Neural cell (in vitro differentiated cells): ENCODE results near the gene FBXO21. TPM values are rescaled to one million over a fixed set of nuclear protein-coding genes. Genes with fewer than 3 reads are reported as not detected.

Experiments
- H2AFZ ChIP-seq: fragments of 200-600, 300-800 bp; sonication (generic), shearing (Covaris generic); 2 replicates; pipeline ENCODE4 v1.6.0; 2014; ENCODE audit warnings: low read depth, mild to moderate bottlenecking, antibody characterized with exemption, low read length, moderate library complexity
- H3F3A ChIP-seq: fragments of 200-600 bp; shearing (Covaris generic); 2 replicates; pipeline ENCODE4 v1.6.1; 2016; ENCODE audit warnings: mild to moderate bottlenecking, moderate library complexity, mixed read lengths, antibody characterized with exemption, low read length; ENCODE audit not compliant: insufficient read depth, poor library complexity, severe bottlenecking
- H3K27ac ChIP-seq: fragments of 200-600, 300-800 bp; sonication (generic), shearing (Covaris generic); 2 replicates; pipeline ENCODE4 v1.5.1; 2014; ENCODE audit warnings: mild to moderate bottlenecking, low read length, moderate library complexity
- H3K27me3 ChIP-seq: fragments of 300-800, 200-600 bp; sonication (generic), shearing (Covaris generic); 2 replicates; pipeline ENCODE4 v1.6.0; 2014; ENCODE audit warnings: mild to moderate bottlenecking, low read depth, low read length, moderate library complexity; ENCODE audit not compliant: insufficient read depth
- H3K36me3 ChIP-seq: fragments of 300-800, 200-600 bp; sonication (generic), shearing (Covaris generic); 2 replicates; pipeline ENCODE4 v1.5.1; 2014; ENCODE audit warnings: mild to moderate bottlenecking, antibody characterized with exemption, low read length, moderate library complexity; ENCODE audit not compliant: insufficient read depth
- H3K4me2 ChIP-seq: fragments of 300-800, 200-600 bp; sonication (generic), shearing (Covaris generic); 2 replicates; pipeline ENCODE4 v1.6.0; 2014; ENCODE audit warnings: mild to moderate bottlenecking, low read length
- H3K4me3 ChIP-seq: fragments of 300-800, 200-600 bp; sonication (generic), shearing (Covaris generic); 2 replicates; pipeline ENCODE4 v1.5.1; 2014; ENCODE audit warnings: mild to moderate bottlenecking, low read length, moderate library complexity
- H3K79me2 ChIP-seq: fragments of 200-600 bp; shearing (Covaris generic); replicated peaks from 2 replicates; pipeline ENCODE4 v1.6.0; 2014; ENCODE audit warnings: mild to moderate bottlenecking, low read length, moderate library complexity; ENCODE audit not compliant: insufficient read depth
- H3K9ac ChIP-seq: fragments of 300-800, 200-600 bp; sonication (generic), shearing (Covaris generic); 2 replicates; pipeline ENCODE4 v1.6.1; 2016; ENCODE audit warnings: mild to moderate bottlenecking, low read length, mixed read lengths
- H3K9me2 ChIP-seq: fragments of 200-600 bp; shearing (Covaris generic); 2 replicates; pipeline ENCODE4 v1.6.1; 2016; ENCODE audit warnings: mild to moderate bottlenecking, low read length, mixed read lengths; ENCODE audit not compliant: insufficient read depth
- H3K9me3 ChIP-seq: fragments of 200-600, 300-800 bp; sonication (generic), shearing (Covaris generic); 2 replicates; pipeline ENCODE4 v1.6.1; 2016; ENCODE audit warnings: mild to moderate bottlenecking, mixed run types, low read length, moderate library complexity, mixed read lengths
- H4K20me1 ChIP-seq: fragments of 200-600 bp; shearing (Covaris generic); 2 replicates; pipeline ENCODE4 v1.6.1; 2016; ENCODE audit warnings: mild to moderate bottlenecking, mixed run types; ENCODE audit not compliant: insufficient read depth
- CTCF ChIP-seq: fragments of 450-650 bp; IDR thresholded peaks from 2 replicates; pipeline ENCODE4 v1.5.1; 2014; ENCODE audit warnings: antibody characterized with exemption, mild to moderate bottlenecking, moderate library complexity; ENCODE audit not compliant: poor library complexity, severe bottlenecking
- EP300 ChIP-seq: fragments of 450-650 bp; conservative IDR thresholded peaks from 2 replicates; pipeline ENCODE4 v1.6.1; 2014; ENCODE audit warnings: antibody characterized with exemption, mild to moderate bottlenecking, moderate library complexity; ENCODE audit not compliant: poor library complexity, severe bottlenecking
- EZH2 ChIP-seq: fragments of 200-600, 300-800 bp; shearing (Covaris generic), sonication (generic); IDR thresholded peaks from 2 replicates; pipeline ENCODE4 v1.6.1; 2014; ENCODE audit warnings: antibody characterized with exemption, low read length, borderline replicate concordance, mild to moderate bottlenecking; ENCODE audit not compliant: insufficient read depth, poor library complexity, severe bottlenecking
- MXI1 ChIP-seq: fragments of 450-650 bp; conservative IDR thresholded peaks from 2 replicates; pipeline ENCODE4 v1.6.1; 2014; ENCODE audit warnings: antibody characterized with exemption, mild to moderate bottlenecking; ENCODE audit not compliant: poor library complexity, severe bottlenecking
- POLR2AphosphoS5 ChIP-seq: IDR thresholded peaks from 2 replicates; pipeline ENCODE4 v1.6.1; 2012
- RAD21 ChIP-seq: fragments of 450-650 bp; conservative IDR thresholded peaks from 2 replicates; pipeline ENCODE4 v1.6.1; 2014; ENCODE audit warnings: antibody characterized with exemption, mild to moderate bottlenecking, moderate library complexity
- REST ChIP-seq: IDR thresholded peaks from 2 replicates; pipeline ENCODE4 v1.6.1; 2012; ENCODE audit warnings: borderline replicate concordance
- SMC3 ChIP-seq: fragments of 450-650 bp; conservative IDR thresholded peaks from 2 replicates; pipeline ENCODE4 v1.6.1; 2014; ENCODE audit warnings: antibody characterized with exemption, mild to moderate bottlenecking, moderate library complexity; ENCODE audit not compliant: poor library complexity
- TAF1 ChIP-seq: IDR thresholded peaks from 2 replicates; pipeline ENCODE4 v1.6.1; 2012; ENCODE audit warnings: low read depth
- polyA minus RNA-seq: library from RNA; depleted of rRNA, polyadenylated mRNA; stranded (reverse); fragments of >200 nt; gene quantifications from 2 replicates; pipeline ENCODE4 v1.2.3, GENCODE V29; 2014
- polyA plus RNA-seq: library from polyadenylated mRNA; depleted of rRNA; stranded (reverse); fragments of >200 nt; gene quantifications from 2 replicates; pipeline ENCODE4 v1.2.3, GENCODE V29; 2014

Gene FBXO21
- 127 and 144 TPM in 2 replicates for polyA plus RNA-seq
- polyA minus RNA-seq: 159 and 181 TPM in 2 replicates

GRCh38 chr12:117190210-117190781, at the start of gene FBXO21:
TSS of gene FBXO21 (minus strand) at chr12:117190470. CDS start at chr12:117190456, 14 bp downstream.
- H4K20me1 ChIP-seq: no peaks in the 10 kb centered on the region
- H2AFZ ChIP-seq: peak within 1 kb of the TSS; percentile 56
- H3K4me2 ChIP-seq: peak within 1 kb of the TSS; percentile 67
- H3K79me2 ChIP-seq: peaks cover 38% of the 10 kb centered on the region
- H3K36me3 ChIP-seq: peaks cover 7% of the 10 kb centered on the region
- H3K9ac ChIP-seq: peak within 1 kb of the TSS; percentile 93
- H3F3A ChIP-seq: no peaks in the 10 kb centered on the region
- no peaks in the 10 kb centered on the region for H3K9me2 ChIP-seq
- no peaks in the 10 kb centered on the region for H3K9me3 ChIP-seq
- H3K27ac ChIP-seq: peak within 1 kb of the TSS; percentile 82
- H3K4me3 ChIP-seq: peak within 1 kb of the TSS; percentile 100
- TF ChIP-seq TAF1 (peak; percentile 100), EP300 (peak; percentile 55), RAD21 (no peak), MXI1 (peak; percentile 82), EZH2 (no peak), SMC3 (no peak), REST (peak; percentile 98), POLR2AphosphoS5 (peak; percentile 99), CTCF (no peak)
- no peaks in the 10 kb centered on the region for H3K27me3 ChIP-seq

GRCh38 chr12:117236456-117237001, 46.3 kb upstream of the FBXO21 start:
- H3K27ac ChIP-seq: no peak overlapping the region
- no peaks in the 10 kb centered on the region for H4K20me1 ChIP-seq
- no peaks in the 10 kb centered on the region for H3K79me2 ChIP-seq
- no peaks in the 10 kb centered on the region for H3K36me3 ChIP-seq
- no peaks in the 10 kb centered on the region for H3K9me2 ChIP-seq
- no peaks in the 10 kb centered on the region for H3K9me3 ChIP-seq
- H3F3A ChIP-seq: no peaks in the 10 kb centered on the region
- H3K4me2 ChIP-seq: no peak overlapping the region
- TF ChIP-seq POLR2AphosphoS5 (no peak), SMC3 (peak; percentile 64), REST (no peak), TAF1 (no peak), EZH2 (no peak), RAD21 (peak; percentile 62), CTCF (peak; percentile 61), MXI1 (no peak), EP300 (no peak)
- H3K27me3 ChIP-seq: no peaks in the 10 kb centered on the region
- no peak overlapping the region for H2AFZ ChIP-seq
- no peak overlapping the region for H3K4me3 ChIP-seq
- no peak overlapping the region for H3K9ac ChIP-seq
